ENCODE results near the gene CBX1. TPM values are rescaled to one million over a fixed set of nuclear protein-coding genes. Genes with fewer than 3 reads are reported as not detected.

CBX1 gene
- total RNA-seq (2021; ENCODE audit: unreplicated experiment) = 157 TPM
- 105 TPM for polyA plus RNA-seq (2012; ENCODE audit: insufficient read length)
- Bru-seq, nascent RNA = percentile 90 among the genes with signal in this experiment
- BruChase-seq, experiment 1, labeled RNA remaining after a 2-hour chase = percentile 95 among the genes with signal in this experiment
- percentile 97 among the genes with signal in this experiment for BruChase-seq, experiment 2, labeled RNA remaining after a 6-hour chase
- long read RNA-seq, transcript CBX1-201 (5 exons, 2,232 nt) = major isoform, 14 of 62 reads
- long read RNA-seq, partial matches to known transcripts = 41 of 62 reads
- long read RNA-seq, other reads (novel, unspliced or antisense) = 4 of 62 reads

DNA sequence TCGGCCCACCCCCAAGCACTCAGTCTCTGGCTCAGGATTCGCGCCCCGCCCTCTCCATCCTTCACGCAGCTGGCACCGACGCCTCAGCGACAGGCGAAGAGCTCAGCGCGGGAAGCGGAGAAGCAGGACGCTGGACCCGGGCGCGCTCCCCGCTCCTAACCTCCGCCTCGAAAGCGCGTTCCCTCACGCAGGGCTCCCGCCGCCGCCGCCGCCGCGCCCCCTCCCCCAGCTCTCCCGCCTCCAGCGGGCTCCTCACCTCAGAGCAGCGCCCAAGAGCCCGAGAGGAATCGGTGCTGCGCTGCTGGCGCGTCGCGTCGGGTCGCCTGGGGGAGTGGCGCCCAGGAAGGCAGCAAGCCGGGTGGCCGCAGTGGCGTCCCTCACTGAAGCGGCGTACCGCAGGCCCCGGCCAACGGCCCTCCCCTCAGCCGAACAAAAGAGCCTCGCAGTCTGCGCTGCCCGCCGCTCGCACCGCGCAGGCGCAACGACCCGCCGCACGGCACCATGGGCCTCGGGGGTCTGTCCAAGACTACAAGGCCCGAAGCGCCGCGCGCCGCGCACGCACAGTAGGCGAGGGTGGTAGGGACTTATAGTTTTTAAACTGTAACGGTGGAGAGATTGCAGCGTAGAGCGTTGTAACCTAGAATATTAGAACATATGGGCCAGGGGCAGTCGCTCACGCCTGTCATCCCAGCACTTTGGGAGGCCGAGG, at the start of gene CBX1:
Gene CBX1, minus strand, starts transcription at position 467 of the 709 bp plus-strand sequence. CDS start 24,474 bp downstream, outside the sequence.
- peak; percentile 72 for DNase-seq (ENCODE audit: low read depth, low spot score)
- intact Hi-C loops (cut with micrococcal nuclease; ENCODE audit: unreplicated experiment) = no loop called here
- H3K4me3 ChIP-seq (ENCODE audit: low read depth in 2 of 2, low read length in 2 of 2) = peak within 1 kb of the TSS; percentile 66 to 78
- H3K9me3 ChIP-seq (ENCODE audit: control insufficient read depth, insufficient read depth, low read depth, low read length) = no peaks in the 10 kb centered on the region
- ChIA-PET POLR2A (interaction anchor here (0.6 to 0.7 kb wide), 2 partner anchors 126 to 228 kb away, joined by 3 to 6 read pairs; no protein-coding TSS in a partner anchor), CTCF (no interaction called here)
- H3K36me3 ChIP-seq (ENCODE audit: control insufficient read depth, insufficient read depth, low read length) = peaks cover 4% of the 10 kb centered on the region; the same call in 1 of the 2 replicates
- peak within 1 kb of the TSS; percentile 86 for H3K27ac ChIP-seq (ENCODE audit: low read length)
- peaks cover 13% of the 10 kb centered on the region for H3K4me1 ChIP-seq (ENCODE audit: control insufficient read depth, insufficient read depth, low read length)
- 0 out of 2 replicates have a peak, but pooled peaks have one; percentile 75 for TF ChIP-seq POLR2AphosphoS5 (IDR thresholded peaks at IDR 0.05; ENCODE audit: low read depth, low read length)
- TF ChIP-seq, protein P1, sequence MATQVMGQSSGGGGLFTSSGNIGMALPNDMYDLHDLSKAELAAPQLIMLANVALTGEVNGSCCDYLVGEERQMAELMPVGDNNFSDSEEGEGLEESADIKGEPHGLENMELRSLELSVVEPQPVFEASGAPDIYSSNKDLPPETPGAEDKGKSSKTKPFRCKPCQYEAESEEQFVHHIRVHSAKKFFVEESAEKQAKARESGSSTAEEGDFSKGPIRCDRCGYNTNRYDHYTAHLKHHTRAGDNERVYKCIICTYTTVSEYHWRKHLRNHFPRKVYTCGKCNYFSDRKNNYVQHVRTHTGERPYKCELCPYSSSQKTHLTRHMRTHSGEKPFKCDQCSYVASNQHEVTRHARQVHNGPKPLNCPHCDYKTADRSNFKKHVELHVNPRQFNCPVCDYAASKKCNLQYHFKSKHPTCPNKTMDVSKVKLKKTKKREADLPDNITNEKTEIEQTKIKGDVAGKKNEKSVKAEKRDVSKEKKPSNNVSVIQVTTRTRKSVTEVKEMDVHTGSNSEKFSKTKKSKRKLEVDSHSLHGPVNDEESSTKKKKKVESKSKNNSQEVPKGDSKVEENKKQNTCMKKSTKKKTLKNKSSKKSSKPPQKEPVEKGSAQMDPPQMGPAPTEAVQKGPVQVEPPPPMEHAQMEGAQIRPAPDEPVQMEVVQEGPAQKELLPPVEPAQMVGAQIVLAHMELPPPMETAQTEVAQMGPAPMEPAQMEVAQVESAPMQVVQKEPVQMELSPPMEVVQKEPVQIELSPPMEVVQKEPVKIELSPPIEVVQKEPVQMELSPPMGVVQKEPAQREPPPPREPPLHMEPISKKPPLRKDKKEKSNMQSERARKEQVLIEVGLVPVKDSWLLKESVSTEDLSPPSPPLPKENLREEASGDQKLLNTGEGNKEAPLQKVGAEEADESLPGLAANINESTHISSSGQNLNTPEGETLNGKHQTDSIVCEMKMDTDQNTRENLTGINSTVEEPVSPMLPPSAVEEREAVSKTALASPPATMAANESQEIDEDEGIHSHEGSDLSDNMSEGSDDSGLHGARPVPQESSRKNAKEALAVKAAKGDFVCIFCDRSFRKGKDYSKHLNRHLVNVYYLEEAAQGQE (IDR thresholded peaks at IDR 0.05; ENCODE audit: insufficient read depth in 1 of 2, low read depth in 2 of 2, low read length in 1 of 2) = no peak
- TF ChIP-seq SIN3A (IDR thresholded peaks at IDR 0.05; ENCODE audit: borderline replicate concordance, insufficient read depth, low read depth, low read length) = 0 out of 2 replicates have a peak, but pooled peaks have one; percentile 41
- TF ChIP-seq, protein P2, sequence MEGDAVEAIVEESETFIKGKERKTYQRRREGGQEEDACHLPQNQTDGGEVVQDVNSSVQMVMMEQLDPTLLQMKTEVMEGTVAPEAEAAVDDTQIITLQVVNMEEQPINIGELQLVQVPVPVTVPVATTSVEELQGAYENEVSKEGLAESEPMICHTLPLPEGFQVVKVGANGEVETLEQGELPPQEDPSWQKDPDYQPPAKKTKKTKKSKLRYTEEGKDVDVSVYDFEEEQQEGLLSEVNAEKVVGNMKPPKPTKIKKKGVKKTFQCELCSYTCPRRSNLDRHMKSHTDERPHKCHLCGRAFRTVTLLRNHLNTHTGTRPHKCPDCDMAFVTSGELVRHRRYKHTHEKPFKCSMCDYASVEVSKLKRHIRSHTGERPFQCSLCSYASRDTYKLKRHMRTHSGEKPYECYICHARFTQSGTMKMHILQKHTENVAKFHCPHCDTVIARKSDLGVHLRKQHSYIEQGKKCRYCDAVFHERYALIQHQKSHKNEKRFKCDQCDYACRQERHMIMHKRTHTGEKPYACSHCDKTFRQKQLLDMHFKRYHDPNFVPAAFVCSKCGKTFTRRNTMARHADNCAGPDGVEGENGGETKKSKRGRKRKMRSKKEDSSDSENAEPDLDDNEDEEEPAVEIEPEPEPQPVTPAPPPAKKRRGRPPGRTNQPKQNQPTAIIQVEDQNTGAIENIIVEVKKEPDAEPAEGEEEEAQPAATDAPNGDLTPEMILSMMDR (IDR thresholded peaks at IDR 0.05) = no peak
- TF ChIP-seq TCF7L2 (IDR thresholded peaks at IDR 0.05; ENCODE audit: low read depth, low read length) = peak; percentile 24; the same call in 1 of the 2 replicates
- H3K27me3 ChIP-seq (ENCODE audit: control insufficient read depth, insufficient read depth, low read length) = no peaks in the 10 kb centered on the region
- no TSS peak for BruUV-seq (replicated peaks)
- ATAC-seq = peak; percentile 98
- in situ Hi-C loops (cut with HindIII; ENCODE audit: low pct_unique_long_range_greater_than_20kb, low sequenced_read_pairs) = no loop called here

DNA sequence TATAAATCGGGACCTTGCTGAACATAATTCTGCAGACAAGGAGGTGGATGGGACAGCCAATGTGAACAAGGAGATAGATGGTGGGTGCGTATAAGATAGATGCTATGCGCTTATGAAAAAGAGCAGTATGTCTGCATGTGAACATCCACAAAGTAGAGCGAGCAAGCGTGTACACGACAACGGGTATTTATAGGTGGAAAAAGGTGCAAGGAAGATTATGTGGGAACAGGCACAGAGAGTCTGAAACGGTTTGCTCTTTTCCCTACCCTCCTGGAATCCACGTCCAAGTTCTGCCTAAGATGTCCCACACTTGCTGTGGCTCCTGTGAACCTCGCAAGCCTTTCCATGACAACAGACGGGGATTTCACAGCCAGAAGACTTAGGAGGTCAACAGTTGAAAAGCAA, 49.3 kb upstream of the CBX1 start:
- Histone ChIP-seq H3K36me3 (ENCODE audit: control insufficient read depth, insufficient read depth, low read length) (no peaks in the 10 kb centered on the region), H3K27me3 (ENCODE audit: control insufficient read depth, insufficient read depth, low read length) (peaks cover 23% of the 10 kb centered on the region), H3K9me3 (ENCODE audit: control insufficient read depth, insufficient read depth, low read depth, low read length) (no peaks in the 10 kb centered on the region), H3K4me3 (ENCODE audit: low read depth in 2 of 2, low read length in 2 of 2) (no peak overlapping the region), H3K4me1 (ENCODE audit: control insufficient read depth, insufficient read depth, low read length) (no peaks in the 10 kb centered on the region), H3K27ac (ENCODE audit: low read length) (no peak overlapping the region)
- ChIA-PET CTCF (no interaction called here), POLR2A (no interaction called here)
- in situ Hi-C loops (cut with HindIII; ENCODE audit: low pct_unique_long_range_greater_than_20kb, low sequenced_read_pairs) = no loop called here
- TF ChIP-seq SIN3A (IDR thresholded peaks at IDR 0.05; ENCODE audit: borderline replicate concordance, insufficient read depth, low read depth, low read length) (no peak), POLR2AphosphoS5 (IDR thresholded peaks at IDR 0.05; ENCODE audit: low read depth, low read length) (no peak), TCF7L2 (IDR thresholded peaks at IDR 0.05; ENCODE audit: low read depth, low read length) (no peak)
- TF ChIP-seq, protein P1 (IDR thresholded peaks at IDR 0.05; ENCODE audit: insufficient read depth in 1 of 2, low read depth in 2 of 2, low read length in 1 of 2) = no peak
- TF ChIP-seq, protein P2 (IDR thresholded peaks at IDR 0.05) = no peak
- no peak for DNase-seq (ENCODE audit: low read depth, low spot score)
- BruUV-seq (replicated peaks) = no TSS peak
- intact Hi-C loops (cut with micrococcal nuclease; ENCODE audit: unreplicated experiment) = no loop called here
- no peak for ATAC-seq
